Upper lobe of right lung (tissue), 1 donor: ENCODE data around the gene TFAM. TPM values are rescaled to one million over a fixed set of nuclear protein-coding genes. Genes with fewer than 3 reads are reported as not detected.

Source experiments
- ATAC-seq: fragments of 200-7000 bp; cut with Tn5 transposase; one replicate; pipeline ENCODE4 v1.9.1; 2020; ENCODE audit warnings: mild to moderate bottlenecking, moderate library complexity
- DNase-seq: peaks from one replicate; pipeline ENCODE4 v3.0.0-alpha.2; 2020
- H3K27ac ChIP-seq: fragments of 200-600 bp; one replicate; pipeline ENCODE4 v1.8.0; 2022
- H3K27me3 ChIP-seq: fragments of 200-600 bp; one replicate; pipeline ENCODE4 v1.8.0; 2022; ENCODE audit warnings: mild to moderate bottlenecking
- H3K36me3 ChIP-seq: fragments of 200-600 bp; one replicate; pipeline ENCODE4 v1.8.0; 2022
- H3K4me1 ChIP-seq: fragments of 200-600 bp; one replicate; pipeline ENCODE4 v1.8.0; 2022
- H3K4me3 ChIP-seq: fragments of 200-600 bp; one replicate; pipeline ENCODE4 v1.8.0; 2022; ENCODE audit warnings: mild to moderate bottlenecking
- H3K9me3 ChIP-seq: fragments of 200-600 bp; one replicate; pipeline ENCODE4 v1.8.0; 2022
- intact Hi-C: fragments of 100-400 bp; cut with DNase I; formaldehyde crosslinking; loops from one replicate; pipeline ENCODE4 v1.11.0; 2022
- total RNA-seq: library from RNA; stranded (reverse); fragmentation: NEBNext Ultra II Directional; extraction: Animal tissue kit (Norgen Biotek cat#: 25700); gene quantifications from one replicate; pipeline ENCODE4 v1.2.1, GENCODE V29; 2021
- TF ChIP-seq, protein P1 (sequence below): fragments of 200-600 bp; IDR thresholded peaks from one replicate; pipeline ENCODE4 v1.8.0; 2022; ENCODE audit warnings: antibody characterized with exemption
- donor health status: DM: no; HTN: yes; CAD: no; lungs with severe emphysema.

Gene TFAM
- total RNA-seq, 1 donor from 2014 or later: 28.3 TPM

DNA sequence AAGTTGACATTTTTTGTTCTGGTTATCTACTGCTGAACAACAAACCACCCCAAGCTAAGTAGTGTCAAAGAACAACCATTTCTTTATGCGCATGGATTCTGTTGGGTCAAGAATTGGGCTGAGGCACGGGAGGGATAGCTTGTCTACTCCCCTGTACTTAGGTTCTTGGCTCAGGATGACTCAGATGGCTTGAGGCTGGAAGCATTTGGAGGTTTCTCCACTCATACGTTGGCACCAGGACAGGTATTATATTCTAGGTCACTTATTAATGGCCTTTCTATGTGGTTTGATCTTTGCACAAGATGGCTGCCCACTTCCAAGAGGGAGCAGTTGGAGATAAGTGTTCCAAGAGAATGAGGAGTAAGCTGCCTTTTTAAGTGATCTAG is 11.8 kb upstream of the TFAM start:
- no peak overlapping the region for H3K27ac ChIP-seq
- ATAC-seq: no peak
- intact Hi-C loops: no loop called here
- no peaks in the 10 kb centered on the region for H3K4me1 ChIP-seq
- H3K27me3 ChIP-seq: no peaks in the 10 kb centered on the region
- no peaks in the 10 kb centered on the region for H3K9me3 ChIP-seq
- H3K4me3 ChIP-seq: no peak overlapping the region
- no peaks in the 10 kb centered on the region for H3K36me3 ChIP-seq
- TF ChIP-seq, protein P1, sequence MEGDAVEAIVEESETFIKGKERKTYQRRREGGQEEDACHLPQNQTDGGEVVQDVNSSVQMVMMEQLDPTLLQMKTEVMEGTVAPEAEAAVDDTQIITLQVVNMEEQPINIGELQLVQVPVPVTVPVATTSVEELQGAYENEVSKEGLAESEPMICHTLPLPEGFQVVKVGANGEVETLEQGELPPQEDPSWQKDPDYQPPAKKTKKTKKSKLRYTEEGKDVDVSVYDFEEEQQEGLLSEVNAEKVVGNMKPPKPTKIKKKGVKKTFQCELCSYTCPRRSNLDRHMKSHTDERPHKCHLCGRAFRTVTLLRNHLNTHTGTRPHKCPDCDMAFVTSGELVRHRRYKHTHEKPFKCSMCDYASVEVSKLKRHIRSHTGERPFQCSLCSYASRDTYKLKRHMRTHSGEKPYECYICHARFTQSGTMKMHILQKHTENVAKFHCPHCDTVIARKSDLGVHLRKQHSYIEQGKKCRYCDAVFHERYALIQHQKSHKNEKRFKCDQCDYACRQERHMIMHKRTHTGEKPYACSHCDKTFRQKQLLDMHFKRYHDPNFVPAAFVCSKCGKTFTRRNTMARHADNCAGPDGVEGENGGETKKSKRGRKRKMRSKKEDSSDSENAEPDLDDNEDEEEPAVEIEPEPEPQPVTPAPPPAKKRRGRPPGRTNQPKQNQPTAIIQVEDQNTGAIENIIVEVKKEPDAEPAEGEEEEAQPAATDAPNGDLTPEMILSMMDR: no peak
- DNase-seq: no peak

DNA sequence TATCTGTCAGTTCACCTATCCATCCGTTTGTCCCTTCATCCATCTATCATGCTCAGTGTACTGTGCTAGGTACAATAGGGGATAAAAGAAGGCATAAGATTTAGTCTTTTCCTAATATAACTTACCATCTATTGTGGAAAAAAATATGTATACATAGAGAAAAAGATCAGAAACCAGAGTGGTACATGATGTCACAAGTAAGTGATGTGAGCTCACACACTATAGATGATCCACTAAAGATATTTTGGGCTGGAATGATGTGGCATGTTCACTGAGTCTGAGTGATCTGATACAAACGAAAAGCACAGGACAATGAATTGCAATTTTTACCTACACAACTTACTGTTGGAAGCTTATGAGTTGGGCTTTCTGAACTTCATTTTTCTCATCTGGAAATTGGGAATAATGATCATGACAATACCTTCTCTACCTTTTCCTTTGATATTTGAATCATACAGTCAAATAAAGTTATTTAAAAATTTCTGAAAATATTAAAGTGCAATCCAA is 2.7 kb upstream of the TFAM start:
- intact Hi-C loops: no loop called here
- peaks cover 6% of the 10 kb centered on the region for H3K36me3 ChIP-seq
- H3K4me1 ChIP-seq: peaks cover 13% of the 10 kb centered on the region
- H3K27me3 ChIP-seq: no peaks in the 10 kb centered on the region
- TF ChIP-seq, protein P1: no peak
- no peaks in the 10 kb centered on the region for H3K9me3 ChIP-seq
- H3K4me3 ChIP-seq: no peak overlapping the region
- H3K27ac ChIP-seq: no peak overlapping the region
- ATAC-seq (no peak), DNase-seq (no peak)

DNA sequence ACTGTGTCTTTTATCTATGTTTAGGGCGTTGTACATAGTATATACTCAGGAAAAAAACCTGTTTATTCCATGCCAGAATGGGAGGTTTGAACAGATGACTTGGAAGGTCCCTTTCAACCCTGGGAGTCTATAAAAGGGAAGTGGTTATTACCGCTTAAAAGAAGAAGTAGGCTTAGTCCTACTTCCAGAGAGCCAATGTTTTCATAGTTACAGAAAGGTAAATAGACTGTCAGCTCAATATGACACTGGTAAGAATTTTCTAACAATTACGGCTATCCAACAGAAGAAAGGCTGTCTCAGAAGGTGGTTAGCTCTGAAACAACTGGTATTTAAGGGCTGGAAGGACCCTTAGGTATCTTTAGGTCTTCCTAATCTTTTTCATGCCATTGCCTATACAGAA is 1.1 kb upstream of the TFAM start:
- DNase-seq: no peak

DNA sequence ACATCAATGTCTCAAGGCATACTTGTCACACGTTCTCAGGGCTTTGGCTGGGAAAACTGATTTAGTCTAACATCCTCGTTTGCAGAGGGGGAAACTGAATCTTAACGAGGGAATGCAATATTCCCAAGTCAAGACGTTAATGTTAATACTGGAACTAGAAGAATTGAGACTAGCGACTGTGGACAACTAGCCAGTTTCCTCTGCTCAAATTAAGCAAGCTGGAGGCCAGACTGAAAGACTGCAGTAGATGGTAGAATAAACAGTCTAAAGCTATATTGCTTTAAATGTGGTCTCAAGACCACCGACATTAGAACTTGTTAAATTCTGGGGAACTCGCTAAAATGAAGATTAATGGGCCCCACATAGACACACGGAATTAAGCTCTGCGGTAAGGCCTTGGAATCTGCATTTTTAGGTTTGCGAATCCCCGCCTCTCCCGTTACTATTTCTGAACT is 639 bp upstream of the TFAM start:
- DNase-seq (no peak), ATAC-seq (no peak)
- TF ChIP-seq, protein P1: no peak
- Histone ChIP-seq H3K27me3 (no peaks in the 10 kb centered on the region), H3K27ac (peak overlapping the region; percentile 82), H3K9me3 (no peaks in the 10 kb centered on the region), H3K4me1 (peaks cover 13% of the 10 kb centered on the region), H3K4me3 (peak overlapping the region; percentile 89), H3K36me3 (peaks cover 25% of the 10 kb centered on the region)
- intact Hi-C loops: no loop called here

More for the DNA sequence above, 1.1 kb upstream of the TFAM start:
- Histone ChIP-seq H3K27me3 (no peaks in the 10 kb centered on the region), H3K36me3 (peaks cover 20% of the 10 kb centered on the region), H3K4me3 (peak overlapping the region; percentile 89), H3K9me3 (no peaks in the 10 kb centered on the region), H3K4me1 (peaks cover 13% of the 10 kb centered on the region), H3K27ac (peak overlapping the region; percentile 82)
- ATAC-seq: peak; percentile 54
- TF ChIP-seq, protein P1: no peak
- intact Hi-C loops: no loop called here

DNA sequence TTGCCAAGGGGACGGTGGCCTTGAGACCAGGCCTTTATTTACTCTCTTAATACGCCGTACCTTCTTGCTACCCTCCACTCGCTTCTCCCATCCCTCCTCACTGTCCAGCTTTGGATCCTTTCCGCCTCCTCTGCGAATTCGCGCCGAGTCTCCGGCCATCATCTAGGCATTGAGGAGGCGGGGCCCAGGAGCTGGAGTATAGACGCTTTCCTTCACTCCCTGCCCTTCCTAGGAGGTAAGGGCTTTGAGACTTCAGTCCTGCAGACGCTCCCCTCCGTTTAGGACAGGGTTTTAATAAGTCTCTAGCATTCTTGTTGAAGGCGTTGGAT is 538 bp downstream of the TFAM start:
- TF ChIP-seq, protein P1: no peak
- intact Hi-C loops: no loop called here
- DNase-seq (peak; percentile 62), ATAC-seq (peak; percentile 4)
- peak overlapping the region; percentile 82 for H3K27ac ChIP-seq
- H3K4me3 ChIP-seq: peak overlapping the region; percentile 89
- peaks cover 37% of the 10 kb centered on the region for H3K36me3 ChIP-seq
- H3K9me3 ChIP-seq: no peaks in the 10 kb centered on the region
- no peaks in the 10 kb centered on the region for H3K27me3 ChIP-seq
- peaks cover 13% of the 10 kb centered on the region for H3K4me1 ChIP-seq

DNA sequence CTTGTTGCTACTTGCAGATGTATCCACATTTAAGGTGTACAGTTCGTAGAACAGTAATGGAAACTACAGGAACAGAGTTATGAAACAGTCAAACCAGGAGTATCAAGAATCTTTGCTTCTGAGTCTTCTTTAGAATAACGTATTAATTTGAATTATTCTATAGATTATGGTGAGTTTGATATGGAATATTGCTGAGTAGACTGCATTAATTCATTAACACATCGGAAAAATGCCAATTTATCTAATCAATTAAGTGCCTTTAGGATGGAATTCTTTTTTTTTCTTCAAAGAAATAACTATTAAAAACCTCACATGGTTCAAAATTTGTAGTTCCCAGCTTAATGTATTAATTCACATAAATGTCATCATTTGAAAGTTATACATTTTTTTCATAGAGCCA is 3.8 kb downstream of the TFAM start:
- peaks cover 67% of the 10 kb centered on the region for H3K36me3 ChIP-seq
- no peaks in the 10 kb centered on the region for H3K27me3 ChIP-seq
- DNase-seq (no peak), ATAC-seq (no peak)
- H3K4me3 ChIP-seq: no peak overlapping the region
- TF ChIP-seq, protein P1: no peak
- no peak overlapping the region for H3K27ac ChIP-seq
- intact Hi-C loops: no loop called here
- H3K4me1 ChIP-seq: peaks cover 13% of the 10 kb centered on the region
- H3K9me3 ChIP-seq: no peaks in the 10 kb centered on the region
